Smooth muscle cell (in vitro differentiated cells): Measurements from ENCODE around the gene TMEM151B. TPM values are rescaled to one million over a fixed set of nuclear protein-coding genes. Genes with fewer than 3 reads are reported as not detected.

Source experiments
- DNase-seq: peaks from one replicate; lab custom pipeline; 2025; ENCODE audit not compliant: unreplicated experiment; lab: John Stamatoyannopoulos, UW
- H2AFZ ChIP-seq: fragments of 200-600 bp; sonication (generic); 2 replicates; pipeline ENCODE4 v1.6.0; 2016; ENCODE audit warnings: antibody characterized with exemption, low read depth, mild to moderate bottlenecking
- H3F3A ChIP-seq: fragments of 200-600 bp; sonication (generic); 2 replicates; pipeline ENCODE4 v1.6.0; 2017; ENCODE audit warnings: antibody characterized with exemption, low read depth
- H3K27ac ChIP-seq: fragments of 200-600 bp; sonication (generic); 2 replicates; pipeline ENCODE4 v1.5.1; 2016; ENCODE audit warnings: low read depth, mild to moderate bottlenecking
- H3K27me3 ChIP-seq: fragments of 200-600 bp; sonication (generic); 2 replicates; pipeline ENCODE4 v1.6.1; 2016; ENCODE audit warnings: low read depth, mild to moderate bottlenecking
- H3K36me3 ChIP-seq: fragments of 200-600 bp; sonication (generic); 2 replicates; pipeline ENCODE4 v1.5.1; 2016; ENCODE audit warnings: low read depth
- H3K4me1 ChIP-seq: fragments of 200-600 bp; sonication (generic); 2 replicates; pipeline ENCODE4 v1.5.1; 2016; ENCODE audit warnings: low read depth
- H3K4me2 ChIP-seq: fragments of 200-600 bp; sonication (generic); 2 replicates; pipeline ENCODE4 v1.6.0; 2016; ENCODE audit warnings: mild to moderate bottlenecking
- H3K4me3 ChIP-seq: fragments of 200-600 bp; sonication (generic); 2 replicates; pipeline ENCODE4 v1.5.1; 2016; ENCODE audit warnings: mild to moderate bottlenecking
- H3K79me2 ChIP-seq: fragments of 200-600 bp; sonication (generic); 2 replicates; pipeline ENCODE4 v1.6.0; 2016; ENCODE audit warnings: low read depth, mild to moderate bottlenecking
- H3K9ac ChIP-seq: fragments of 200-600 bp; sonication (generic); 2 replicates; pipeline ENCODE4 v1.6.0; 2016; ENCODE audit warnings: low read depth
- H3K9me3 ChIP-seq: fragments of 200-600 bp; sonication (generic); replicated peaks from 2 replicates; pipeline ENCODE4 v1.5.1; 2016; ENCODE audit warnings: low read depth
- H4K20me1 ChIP-seq: fragments of 200-600 bp; sonication (generic); 2 replicates; pipeline ENCODE4 v1.6.0; 2016; ENCODE audit warnings: low read depth
- CTCF ChIP-seq: fragments of 200-600 bp; sonication (generic); IDR thresholded peaks from 2 replicates; pipeline ENCODE4 v1.5.1; 2017; ENCODE audit warnings: borderline replicate concordance, mild to moderate bottlenecking, antibody characterized with exemption; ENCODE audit not compliant: insufficient read depth, poor library complexity, severe bottlenecking
- WGBS: methylation state at CpG from one replicate; pipeline ENCODE4 v1.1.7; 2016; ENCODE audit warnings: low lambda C conversion rate; 5-methylcytosine and 5-hydroxymethylcytosine counted together
- polyA plus RNA-seq: library from polyadenylated mRNA; unstranded; fragments of >200 nt; fragmentation: Nextera tagmentation; extraction: Ambion mirVana; gene quantifications from 2 replicates; pipeline ENCODE4 v1.2.1, GENCODE V29; 2016
- total RNA-seq: library from RNA; depleted of rRNA; stranded (reverse); fragments of >200 nt; gene quantifications from 2 replicates; pipeline ENCODE4 v1.2.3, GENCODE V29; 2014

The TMEM151B gene
- total and polyA plus RNA-seq, 2 experiments from 2014 or later, result not detected

- no peaks in the 10 kb centered on the region for H4K20me1 ChIP-seq
- TF ChIP-seq CTCF, result no peak
- H3K9ac ChIP-seq, result no peak overlapping the region
These were observed 35.0 kb downstream of the TMEM151B start for GRCh38 chr6:44305200-44305725.

GRCh38 chr6:44306710-44307109 is 36.5 kb downstream of the TMEM151B start:
- Histone ChIP-seq H3K4me3 (no peak overlapping the region), H3K79me2 (no peaks in the 10 kb centered on the region), H2AFZ (no peak overlapping the region), H4K20me1 (no peaks in the 10 kb centered on the region), H3K9ac (no peak overlapping the region), H3K36me3 (no peaks in the 10 kb centered on the region), H3K4me1 (no peaks in the 10 kb centered on the region), H3K4me2 (no peak overlapping the region), H3F3A (no peaks in the 10 kb centered on the region), H3K9me3 (no peaks in the 10 kb centered on the region), H3K27me3 (no peaks in the 10 kb centered on the region), H3K27ac (no peak overlapping the region)
- TF ChIP-seq CTCF, result no peak
- DNase-seq, result no peak
- WGBS, result 97% methylated on average over 8 of the region's 8 CpGs

More at GRCh38 chr6:44305200-44305725, 35.0 kb downstream of the TMEM151B start:
- WGBS, result 91% methylated on average over 5 of the region's 5 CpGs
- H3K27me3 ChIP-seq, result no peaks in the 10 kb centered on the region
- H3K79me2 ChIP-seq, result no peaks in the 10 kb centered on the region
- H3K4me2 ChIP-seq, result no peak overlapping the region
- H3K4me3 ChIP-seq, result no peak overlapping the region
- no peaks in the 10 kb centered on the region for H3K9me3 ChIP-seq
- DNase-seq, result no peak
- no peak overlapping the region for H2AFZ ChIP-seq
- no peaks in the 10 kb centered on the region for H3K4me1 ChIP-seq
- no peaks in the 10 kb centered on the region for H3F3A ChIP-seq
- no peaks in the 10 kb centered on the region for H3K36me3 ChIP-seq
- no peak overlapping the region for H3K27ac ChIP-seq

- Histone ChIP-seq H3K27me3 (no peaks in the 10 kb centered on the region), H3K9ac (no peak overlapping the region), H3K4me3 (no peak overlapping the region), H3K4me1 (peaks cover 2% of the 10 kb centered on the region), H3K4me2 (no peak overlapping the region), H3K9me3 (no peaks in the 10 kb centered on the region), H3K36me3 (no peaks in the 10 kb centered on the region), H3K79me2 (peaks cover 4% of the 10 kb centered on the region), H3K27ac (no peak overlapping the region), H4K20me1 (no peaks in the 10 kb centered on the region), H3F3A (no peaks in the 10 kb centered on the region), H2AFZ (no peak overlapping the region)
- no peak for TF ChIP-seq CTCF
- DNase-seq, result no peak
- 97% methylated on average over 10 of the region's 10 CpGs for WGBS
These were observed 37.0 kb downstream of the TMEM151B start for GRCh38 chr6:44307217-44307616.

- Histone ChIP-seq H3K79me2 (peaks cover 12% of the 10 kb centered on the region), H3K36me3 (no peaks in the 10 kb centered on the region), H3K27me3 (no peaks in the 10 kb centered on the region), H4K20me1 (no peaks in the 10 kb centered on the region), H3K4me1 (peaks cover 5% of the 10 kb centered on the region), H2AFZ (no peak overlapping the region), H3F3A (no peaks in the 10 kb centered on the region), H3K9me3 (no peaks in the 10 kb centered on the region), H3K4me2 (no peak overlapping the region), H3K4me3 (no peak overlapping the region), H3K27ac (peak overlapping the region; percentile 16), H3K9ac (no peak overlapping the region)
- no peak for TF ChIP-seq CTCF
- 75% methylated on average over 2 of the region's 2 CpGs for WGBS
- no peak for DNase-seq
These were observed 38.8 kb downstream of the TMEM151B start for GRCh38 chr6:44309092-44309491.
